ENCODE data around the gene TRMT10C. TPM values are rescaled to one million over a fixed set of nuclear protein-coding genes. Genes with fewer than 3 reads are reported as not detected.

The TRMT10C gene
- total and polyA plus RNA-seq, 9 of the 15 experiments (the other 6 are each of a cell fraction or from before 2014, with no cell fraction given): 48.6 to 106 (median 63.9) TPM

DNA sequence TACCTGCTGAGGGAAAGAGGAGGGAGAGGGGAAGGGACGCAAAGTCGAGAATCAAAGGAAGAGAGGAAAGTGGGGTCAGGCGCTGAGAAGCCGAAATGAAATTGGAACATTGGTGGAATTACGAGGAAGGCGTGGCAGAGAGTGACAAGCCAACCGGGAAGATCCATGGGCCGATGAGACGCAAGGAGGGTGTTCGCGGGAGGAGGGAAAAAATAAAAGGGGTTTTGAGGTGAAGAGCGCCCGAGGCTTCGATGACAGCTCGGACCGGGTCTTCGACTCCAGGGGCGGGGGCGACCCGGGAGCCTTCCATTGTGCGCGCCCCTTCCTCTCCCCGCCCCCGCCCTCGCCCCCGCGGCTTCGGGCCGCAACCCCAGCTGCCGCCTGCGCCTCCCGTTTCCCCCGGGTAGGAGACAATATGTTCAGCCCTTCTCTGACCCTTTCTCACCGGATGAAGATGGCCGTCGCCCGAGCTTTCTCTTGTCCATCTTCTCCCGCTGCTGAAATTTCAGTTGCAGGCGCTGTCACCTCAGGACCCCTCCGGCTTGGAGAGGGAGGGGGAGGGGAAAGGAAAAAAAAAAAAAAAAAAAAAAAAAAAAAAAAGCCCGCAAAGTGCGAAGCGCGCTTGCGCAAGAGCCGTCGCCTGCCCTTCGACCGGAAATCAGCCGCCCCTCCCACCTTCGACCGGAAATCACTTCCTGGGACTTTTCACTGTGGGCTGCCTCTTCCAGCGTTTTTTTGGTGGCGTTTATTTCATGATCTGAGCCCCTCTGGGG is 48.8 kb upstream of the TRMT10C start, which contains the start of gene SENP7 (continued):
- TF ChIP-seq, protein P1, sequence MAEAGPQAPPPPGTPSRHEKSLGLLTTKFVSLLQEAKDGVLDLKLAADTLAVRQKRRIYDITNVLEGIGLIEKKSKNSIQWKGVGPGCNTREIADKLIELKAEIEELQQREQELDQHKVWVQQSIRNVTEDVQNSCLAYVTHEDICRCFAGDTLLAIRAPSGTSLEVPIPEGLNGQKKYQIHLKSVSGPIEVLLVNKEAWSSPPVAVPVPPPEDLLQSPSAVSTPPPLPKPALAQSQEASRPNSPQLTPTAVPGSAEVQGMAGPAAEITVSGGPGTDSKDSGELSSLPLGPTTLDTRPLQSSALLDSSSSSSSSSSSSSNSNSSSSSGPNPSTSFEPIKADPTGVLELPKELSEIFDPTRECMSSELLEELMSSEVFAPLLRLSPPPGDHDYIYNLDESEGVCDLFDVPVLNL (CRISPR knock-in tag; IDR thresholded peaks at IDR 0.05; ENCODE audit: low read depth): no peak
- TF ChIP-seq HNRNPUL1 (IDR thresholded peaks at IDR 0.05; ENCODE audit: low read length) (no peak), FOXJ3 (CRISPR knock-in tag; IDR thresholded peaks at IDR 0.05) (no peak), ASH1L (IDR thresholded peaks at IDR 0.05; ENCODE audit: borderline replicate concordance, low read depth, partially characterized antibody) (no peak), ZC3H11A (IDR thresholded peaks at IDR 0.05; ENCODE audit: low read depth, low read length) (no peak), NBN (IDR thresholded peaks at IDR 0.05; ENCODE audit: low read depth) (peak; percentile 47; the same call in 1 of the 2 replicates), CXXC5 (CRISPR knock-in tag; IDR thresholded peaks at IDR 0.05) (no peak; the same call in 1 of the 2 replicates), CEBPB (tag; IDR thresholded peaks at IDR 0.05) (peak; percentile 95), ZNF232 (CRISPR knock-in tag; IDR thresholded peaks at IDR 0.05) (no peak), CBX3 (IDR thresholded peaks at IDR 0.05; ENCODE audit: borderline replicate concordance in 1 of 2, low read length in 2 of 2) (no peak), TSC22D4 (tag; IDR thresholded peaks at IDR 0.05) (no peak), HMG20A (CRISPR knock-in tag; conservative IDR thresholded peaks at IDR 0.05) (no peak), GABPA (tag; conservative IDR thresholded peaks at IDR 0.05; ENCODE audit: low read depth) (peak; percentile 96), SRSF1 (IDR thresholded peaks at IDR 0.05; ENCODE audit: low read depth, low read length) (no peak), DDX20 (tag; IDR thresholded peaks at IDR 0.05; ENCODE audit: low read depth) (no peak), FOXK1 (CRISPR knock-in tag; IDR thresholded peaks at IDR 0.05; ENCODE audit: borderline replicate concordance) (no peak), ZNF551 (CRISPR knock-in tag; IDR thresholded peaks at IDR 0.05) (no peak), GABPB1 (CRISPR knock-in tag; IDR thresholded peaks at IDR 0.05) (peak; percentile 68)
- TF ChIP-seq, protein P2, sequence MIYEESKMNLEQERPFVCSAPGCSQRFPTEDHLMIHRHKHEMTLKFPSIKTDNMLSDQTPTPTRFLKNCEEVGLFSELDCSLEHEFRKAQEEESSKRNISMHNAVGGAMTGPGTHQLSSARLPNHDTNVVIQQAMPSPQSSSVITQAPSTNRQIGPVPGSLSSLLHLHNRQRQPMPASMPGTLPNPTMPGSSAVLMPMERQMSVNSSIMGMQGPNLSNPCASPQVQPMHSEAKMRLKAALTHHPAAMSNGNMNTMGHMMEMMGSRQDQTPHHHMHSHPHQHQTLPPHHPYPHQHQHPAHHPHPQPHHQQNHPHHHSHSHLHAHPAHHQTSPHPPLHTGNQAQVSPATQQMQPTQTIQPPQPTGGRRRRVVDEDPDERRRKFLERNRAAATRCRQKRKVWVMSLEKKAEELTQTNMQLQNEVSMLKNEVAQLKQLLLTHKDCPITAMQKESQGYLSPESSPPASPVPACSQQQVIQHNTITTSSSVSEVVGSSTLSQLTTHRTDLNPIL (CRISPR knock-in tag; IDR thresholded peaks at IDR 0.05): no peak
- TF ChIP-seq, protein P3, sequence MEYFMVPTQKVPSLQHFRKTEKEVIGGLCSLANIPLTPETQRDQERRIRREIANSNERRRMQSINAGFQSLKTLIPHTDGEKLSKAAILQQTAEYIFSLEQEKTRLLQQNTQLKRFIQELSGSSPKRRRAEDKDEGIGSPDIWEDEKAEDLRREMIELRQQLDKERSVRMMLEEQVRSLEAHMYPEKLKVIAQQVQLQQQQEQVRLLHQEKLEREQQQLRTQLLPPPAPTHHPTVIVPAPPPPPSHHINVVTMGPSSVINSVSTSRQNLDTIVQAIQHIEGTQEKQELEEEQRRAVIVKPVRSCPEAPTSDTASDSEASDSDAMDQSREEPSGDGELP (CRISPR knock-in tag; IDR thresholded peaks at IDR 0.05; ENCODE audit: borderline replicate concordance): peak; percentile 57; the same call in 1 of the 2 replicates
- TF ChIP-seq, protein P4, sequence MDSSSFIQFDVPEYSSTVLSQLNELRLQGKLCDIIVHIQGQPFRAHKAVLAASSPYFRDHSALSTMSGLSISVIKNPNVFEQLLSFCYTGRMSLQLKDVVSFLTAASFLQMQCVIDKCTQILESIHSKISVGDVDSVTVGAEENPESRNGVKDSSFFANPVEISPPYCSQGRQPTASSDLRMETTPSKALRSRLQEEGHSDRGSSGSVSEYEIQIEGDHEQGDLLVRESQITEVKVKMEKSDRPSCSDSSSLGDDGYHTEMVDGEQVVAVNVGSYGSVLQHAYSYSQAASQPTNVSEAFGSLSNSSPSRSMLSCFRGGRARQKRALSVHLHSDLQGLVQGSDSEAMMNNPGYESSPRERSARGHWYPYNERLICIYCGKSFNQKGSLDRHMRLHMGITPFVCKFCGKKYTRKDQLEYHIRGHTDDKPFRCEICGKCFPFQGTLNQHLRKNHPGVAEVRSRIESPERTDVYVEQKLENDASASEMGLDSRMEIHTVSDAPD (CRISPR knock-in tag; IDR thresholded peaks at IDR 0.05): no peak
